Measurements from ENCODE around the gene NOD2. TPM values are rescaled to one million over a fixed set of nuclear protein-coding genes. Genes with fewer than 3 reads are reported as not detected.

The NOD2 gene
- total RNA-seq, 2 experiments from 2014 or later = 6.5 to 10.7 TPM

- H3K27me3 Mint-ChIP-seq = no peaks in the 10 kb centered on the region
- CTCF ChIA-PET = no interaction called here
- ATAC-seq = no peak
These were observed 40.1 kb downstream of the NOD2 start for GRCh38 chr16:50733468-50733867.

GRCh38 chr16:50735629-50736122 lies 42.3 kb downstream of the NOD2 start:
- no peak overlapping the region for H3K4me3 Mint-ChIP-seq
- ATAC-seq (no peak), DNase-seq (no peak)
- H3K36me3 Mint-ChIP-seq = peaks cover 12% of the 10 kb centered on the region
- H3K4me1 Mint-ChIP-seq = peaks cover 22% of the 10 kb centered on the region
- H3K27ac Mint-ChIP-seq = no peak overlapping the region
- H3K9me3 Mint-ChIP-seq (ENCODE audit: low read depth) = no peaks in the 10 kb centered on the region
- CTCF ChIA-PET = interaction anchor here (0.6 to 1.2 kb wide), 5 partner anchors 34 to 71 kb away, joined by 3 to 6 read pairs (median 3); no protein-coding TSS in a partner anchor
- no peaks in the 10 kb centered on the region for H3K27me3 Mint-ChIP-seq

More at GRCh38 chr16:50733468-50733867, 40.1 kb downstream of the NOD2 start:
- Mint-ChIP-seq H3K36me3 (peaks cover 20% of the 10 kb centered on the region), H3K4me3 (no peak overlapping the region), H3K9me3 (ENCODE audit: low read depth) (no peaks in the 10 kb centered on the region), H3K4me1 (peaks cover 17% of the 10 kb centered on the region), H3K27ac (no peak overlapping the region)
- no peak for DNase-seq

- ATAC-seq = no peak
These were observed 43.0 kb downstream of the NOD2 start for GRCh38 chr16:50736448-50736847.

GRCh38 chr16:50737420-50737959 lies 44.1 kb downstream of the NOD2 start:
- CTCF ChIA-PET = no interaction called here
- H3K4me1 Mint-ChIP-seq = peaks cover 23% of the 10 kb centered on the region
- no peak overlapping the region for H3K27ac Mint-ChIP-seq
- H3K27me3 Mint-ChIP-seq = no peaks in the 10 kb centered on the region
- ATAC-seq (no peak), DNase-seq (no peak)
- peaks cover 9% of the 10 kb centered on the region for H3K36me3 Mint-ChIP-seq
- H3K4me3 Mint-ChIP-seq = no peak overlapping the region
- H3K9me3 Mint-ChIP-seq (ENCODE audit: low read depth) = no peaks in the 10 kb centered on the region

More at GRCh38 chr16:50736448-50736847, 43.0 kb downstream of the NOD2 start:
- H3K4me1 Mint-ChIP-seq = peaks cover 25% of the 10 kb centered on the region
- CTCF ChIA-PET = interaction anchor here (0.6 to 1.2 kb wide), 5 partner anchors 34 to 71 kb away, joined by 3 to 6 read pairs (median 3); no protein-coding TSS in a partner anchor
- H3K36me3 Mint-ChIP-seq = peaks cover 9% of the 10 kb centered on the region
- no peaks in the 10 kb centered on the region for H3K27me3 Mint-ChIP-seq
- DNase-seq = no peak
- no peak overlapping the region for H3K27ac Mint-ChIP-seq
- H3K4me3 Mint-ChIP-seq = no peak overlapping the region
- H3K9me3 Mint-ChIP-seq (ENCODE audit: low read depth) = no peaks in the 10 kb centered on the region

GRCh38 chr16:50739031-50739430 lies 45.6 kb downstream of the NOD2 start:
- H3K27me3 Mint-ChIP-seq = no peaks in the 10 kb centered on the region
- peaks cover 26% of the 10 kb centered on the region for H3K4me1 Mint-ChIP-seq

GRCh38 chr16:50740736-50741135 lies 47.3 kb downstream of the NOD2 start:
- CTCF ChIA-PET = interaction anchor here (0.9 to 8.0 kb wide), 7 partner anchors 13 to 73 kb away, joined by 3 to 51 read pairs (median 4); no protein-coding TSS in a partner anchor
- ATAC-seq (no peak), DNase-seq (no peak)
- Mint-ChIP-seq H3K9me3 (ENCODE audit: low read depth) (no peaks in the 10 kb centered on the region), H3K4me1 (peaks cover 36% of the 10 kb centered on the region), H3K4me3 (no peak overlapping the region), H3K27me3 (no peaks in the 10 kb centered on the region), H3K27ac (peak overlapping the region; percentile 91), H3K36me3 (peaks cover 28% of the 10 kb centered on the region)

More at GRCh38 chr16:50739031-50739430, 45.6 kb downstream of the NOD2 start:
- Mint-ChIP-seq H3K9me3 (ENCODE audit: low read depth) (no peaks in the 10 kb centered on the region), H3K4me3 (no peak overlapping the region), H3K27ac (peak overlapping the region; percentile 39), H3K36me3 (peaks cover 16% of the 10 kb centered on the region)
- no peak for DNase-seq
- CTCF ChIA-PET = interaction anchor here (1.4 kb wide), 1 partner anchor 18 kb away, joined by 3 read pairs; no protein-coding TSS in a partner anchor
- no peak for ATAC-seq

- H3K9me3 Mint-ChIP-seq (ENCODE audit: low read depth) = no peaks in the 10 kb centered on the region
- peak overlapping the region; percentile 91 for H3K27ac Mint-ChIP-seq
- H3K4me1 Mint-ChIP-seq = peaks cover 37% of the 10 kb centered on the region
- no peaks in the 10 kb centered on the region for H3K27me3 Mint-ChIP-seq
- H3K36me3 Mint-ChIP-seq = peaks cover 30% of the 10 kb centered on the region
- peak overlapping the region; percentile 93 for H3K4me3 Mint-ChIP-seq
- CTCF ChIA-PET = interaction anchor here (0.7 to 8.0 kb wide), 13 partner anchors 15 to 716 kb away, joined by 3 to 51 read pairs (median 4); partner anchors contain the start of gene CNEP1R1
- DNase-seq = no peak
- ATAC-seq = no peak
These were observed 47.9 kb downstream of the NOD2 start for GRCh38 chr16:50741225-50741780.

GRCh38 chr16:50741781-50742575 lies 48.6 kb downstream of the NOD2 start, which contains the start of gene CYLD:
Gene CYLD (plus strand): TSS chr16:50742086. CDS start chr16:50749699, 7,613 bp downstream.
- peaks cover 38% of the 10 kb centered on the region for H3K4me1 Mint-ChIP-seq
- H3K4me3 Mint-ChIP-seq = peak within 1 kb of the TSS; percentile 93
- H3K27me3 Mint-ChIP-seq = no peaks in the 10 kb centered on the region
- ATAC-seq (peak; percentile 95), DNase-seq (peak; percentile 100)
- peaks cover 31% of the 10 kb centered on the region for H3K36me3 Mint-ChIP-seq
- H3K27ac Mint-ChIP-seq = peak within 1 kb of the TSS; percentile 95
- no peaks in the 10 kb centered on the region for H3K9me3 Mint-ChIP-seq (ENCODE audit: low read depth)
- CTCF ChIA-PET = interaction anchor here (0.7 to 13.0 kb wide), 15 partner anchors 14 to 717 kb away, joined by 3 to 252 read pairs (median 4); partner anchors contain the start of gene CNEP1R1

GRCh38 chr16:50742576-50743200 lies 49.3 kb downstream of the NOD2 start:
- H3K36me3 Mint-ChIP-seq = peaks cover 36% of the 10 kb centered on the region
- H3K4me1 Mint-ChIP-seq = peaks cover 45% of the 10 kb centered on the region
- CTCF ChIA-PET = interaction anchor here (0.8 to 13.0 kb wide), 3 partner anchors 59 to 74 kb away, joined by 3 to 252 read pairs (median 51); no protein-coding TSS in a partner anchor

GRCh38 chr16:50743581-50744225 lies 50.3 kb downstream of the NOD2 start:
- no peak for DNase-seq
- Mint-ChIP-seq H3K27ac (peak overlapping the region; percentile 95), H3K27me3 (no peaks in the 10 kb centered on the region), H3K4me3 (peak overlapping the region; percentile 93), H3K9me3 (ENCODE audit: low read depth) (no peaks in the 10 kb centered on the region), H3K36me3 (peaks cover 37% of the 10 kb centered on the region), H3K4me1 (peaks cover 51% of the 10 kb centered on the region)
- CTCF ChIA-PET = interaction anchor here (0.9 to 13.0 kb wide), 8 partner anchors 10 to 533 kb away, joined by 3 to 252 read pairs (median 7); partner anchors contain the start of gene SNX20
- no peak for ATAC-seq

More at GRCh38 chr16:50742576-50743200, 49.3 kb downstream of the NOD2 start:
- H3K9me3 Mint-ChIP-seq (ENCODE audit: low read depth) = no peaks in the 10 kb centered on the region
- peak; percentile 70 for DNase-seq
- no peaks in the 10 kb centered on the region for H3K27me3 Mint-ChIP-seq
- H3K27ac Mint-ChIP-seq = peak overlapping the region; percentile 95
- no peak for ATAC-seq
- peak overlapping the region; percentile 93 for H3K4me3 Mint-ChIP-seq

GRCh38 chr16:50744881-50745280 lies 51.5 kb downstream of the NOD2 start:
- DNase-seq (no peak), ATAC-seq (no peak)
- no peaks in the 10 kb centered on the region for H3K27me3 Mint-ChIP-seq
- CTCF ChIA-PET = interaction anchor here (1.0 to 13.0 kb wide), 11 partner anchors 9 to 720 kb away, joined by 3 to 252 read pairs (median 8); partner anchors contain the start of genes CNEP1R1 and SNX20
- H3K4me3 Mint-ChIP-seq = peak overlapping the region; percentile 93
- H3K4me1 Mint-ChIP-seq = peaks cover 59% of the 10 kb centered on the region
- peaks cover 41% of the 10 kb centered on the region for H3K36me3 Mint-ChIP-seq
- H3K27ac Mint-ChIP-seq = peak overlapping the region; percentile 95
- H3K9me3 Mint-ChIP-seq (ENCODE audit: low read depth) = no peaks in the 10 kb centered on the region

GRCh38 chr16:50745940-50746339 lies 52.5 kb downstream of the NOD2 start:
- DNase-seq (no peak), ATAC-seq (no peak)
- no peaks in the 10 kb centered on the region for H3K27me3 Mint-ChIP-seq
- peak overlapping the region; percentile 93 for H3K4me3 Mint-ChIP-seq
- H3K4me1 Mint-ChIP-seq = peaks cover 60% of the 10 kb centered on the region
- peaks cover 47% of the 10 kb centered on the region for H3K36me3 Mint-ChIP-seq
- no peaks in the 10 kb centered on the region for H3K9me3 Mint-ChIP-seq (ENCODE audit: low read depth)
- peak overlapping the region; percentile 95 for H3K27ac Mint-ChIP-seq
- CTCF ChIA-PET = interaction anchor here (1.1 to 13.0 kb wide), 10 partner anchors 26 to 721 kb away, joined by 3 to 252 read pairs (median 10); partner anchors contain the start of genes CNEP1R1 and SNX20

All from activated CD8-positive, alpha-beta memory T cell treated with anti-CD3 and anti-CD28 coated beads, Interleukin-2, amount 10 ng/mL, durations not matched to agents 7 days and 5 days (primary cell).